Measurements from ENCODE around the gene TPSAB1.

- TF ChIP-seq CTCF (IDR thresholded peaks at IDR 0.05; ENCODE audit: insufficient read depth, low read length, poor library complexity, severe bottlenecking) (no peak), EZH2phosphoT487 (conservative IDR thresholded peaks at IDR 0.05; ENCODE audit: low read length) (no peak)
Observed at GRCh38 chr16:1201444-1201843, 39.1 kb upstream of the TPSAB1 start.

Measured in SU-DHL-6 (cell line).